GM19099 (cell line): ENCODE results near the gene APAF1.

Experiments
- POLR2A ChIP-seq: IDR thresholded peaks from 3 replicates; pipeline ENCODE4 v1.6.1; 2011; ENCODE audit warnings: low read depth; ENCODE audit not compliant: insufficient read length; ENCODE audit errors: extremely low read depth

APAF1 gene

DNA sequence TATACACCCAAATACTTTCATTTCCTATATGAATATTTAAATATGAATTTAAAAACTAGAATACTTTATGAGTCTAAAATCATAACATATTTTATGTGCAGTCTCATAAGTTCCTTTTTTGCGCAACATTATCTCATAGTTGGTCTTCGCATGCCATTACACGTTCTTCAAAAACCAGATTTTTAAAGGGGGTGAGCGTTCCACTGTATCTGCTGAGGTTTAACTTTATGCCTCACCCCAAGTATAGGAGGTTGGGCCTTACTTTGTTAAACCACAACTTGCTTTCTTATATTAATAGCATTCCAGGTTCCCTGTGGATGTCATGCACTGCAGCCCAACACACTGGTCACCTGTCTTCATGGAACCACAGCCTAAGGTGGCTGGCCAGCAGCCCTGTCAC is 118.6 kb downstream of the APAF1 start:
- no peak for TF ChIP-seq POLR2A

DNA sequence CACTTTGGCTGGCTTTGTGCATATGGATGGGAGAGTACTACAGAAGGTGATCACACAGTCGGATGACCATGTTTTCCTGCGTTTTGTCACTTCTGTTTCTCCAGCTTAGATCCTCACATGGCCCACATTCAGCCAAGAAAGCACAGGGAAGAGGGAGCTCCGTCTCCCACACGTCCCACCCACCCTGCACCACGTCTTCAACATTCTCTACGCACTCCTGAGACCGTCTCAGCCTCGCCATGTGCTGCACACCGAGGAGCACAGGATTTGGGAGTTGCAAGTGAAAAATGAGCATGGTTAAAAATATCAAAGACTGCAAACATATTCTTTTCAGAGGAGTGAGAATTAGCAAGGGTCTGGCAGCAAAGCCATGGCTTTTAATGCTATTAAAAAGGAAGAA is 122.2 kb downstream of the APAF1 start:
- TF ChIP-seq POLR2A, result no peak

DNA sequence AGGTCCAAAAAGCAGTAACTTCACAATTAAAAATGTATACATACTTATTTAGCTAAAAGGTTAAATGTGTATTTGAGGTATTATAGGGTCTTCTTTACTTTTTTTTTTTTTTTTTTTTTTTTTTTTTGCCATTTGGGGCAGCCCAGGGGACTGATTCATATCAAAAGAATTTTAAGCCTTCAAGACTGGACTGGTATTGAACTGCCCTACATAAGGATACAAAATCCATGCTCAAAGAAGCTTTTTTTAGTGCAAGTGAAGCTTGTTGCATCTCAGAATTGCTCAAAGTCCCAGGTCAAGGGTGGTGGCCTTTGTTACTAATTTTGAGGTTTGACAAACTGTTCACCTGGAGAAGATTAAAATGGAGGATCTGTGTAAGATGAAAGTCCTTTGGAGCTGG is 124.0 kb downstream of the APAF1 start:
- TF ChIP-seq POLR2A, result no peak

DNA sequence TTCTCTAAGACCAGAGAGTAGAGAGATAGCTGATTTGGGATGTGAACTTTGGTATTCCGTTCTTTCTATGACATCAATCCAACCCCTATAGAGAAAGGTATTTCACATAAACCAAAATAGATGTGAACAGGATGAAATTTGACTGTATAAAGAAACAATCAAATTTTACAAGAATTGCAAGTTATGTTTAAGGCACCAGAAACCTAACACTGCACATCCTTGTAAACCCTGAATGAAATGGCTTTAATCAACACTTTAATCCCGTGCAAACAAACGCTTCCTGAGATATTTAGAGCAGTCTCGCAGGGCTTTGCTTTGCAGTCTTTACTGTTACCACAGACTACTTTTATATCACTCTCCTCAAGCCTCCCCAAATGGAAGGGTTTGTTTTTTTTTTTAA is 125.1 kb downstream of the APAF1 start:
- no peak for TF ChIP-seq POLR2A

DNA sequence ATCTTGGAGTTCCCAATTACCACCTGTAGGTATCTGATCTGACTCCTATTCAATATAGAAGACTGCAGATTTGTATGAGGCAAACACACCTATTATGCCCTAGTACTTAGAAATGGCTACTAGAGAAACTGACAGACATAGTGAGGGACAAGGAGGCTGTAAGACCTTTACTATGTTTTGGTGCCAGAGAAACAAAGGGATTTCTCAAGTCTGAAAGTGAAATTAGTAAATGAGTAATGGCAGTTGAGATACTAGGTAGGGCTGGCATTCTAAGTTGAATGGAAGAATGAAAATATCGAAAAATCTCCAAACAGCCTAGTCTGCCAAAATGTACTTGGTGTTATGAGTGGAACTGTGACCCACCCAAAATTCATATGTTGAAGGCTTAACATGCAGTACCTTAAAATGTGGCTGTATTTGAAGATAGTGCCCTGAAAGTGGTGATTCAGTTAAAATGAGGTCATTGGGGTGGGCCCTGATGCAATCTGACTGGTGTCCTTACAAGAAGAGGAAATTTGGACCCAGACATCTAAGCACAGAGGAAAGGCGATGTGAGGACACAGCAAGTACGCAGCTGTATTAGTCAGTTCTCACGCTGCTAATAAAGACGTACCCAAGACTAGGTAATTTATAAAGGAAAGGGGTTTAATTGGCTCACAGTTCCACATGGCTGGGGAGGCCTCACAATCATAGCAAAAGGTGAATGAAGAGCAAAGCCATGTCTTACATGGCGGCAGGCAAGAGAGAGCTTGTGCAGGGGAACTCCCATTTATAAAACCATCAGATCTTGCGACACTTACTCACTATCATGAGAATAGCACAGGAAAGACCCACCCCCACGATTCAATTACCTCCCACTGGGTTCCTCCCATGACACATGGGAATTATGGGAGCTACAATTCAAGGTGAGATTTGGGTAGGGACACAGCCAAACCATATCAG is 127.0 kb downstream of the APAF1 start:
- no peak for TF ChIP-seq POLR2A

DNA sequence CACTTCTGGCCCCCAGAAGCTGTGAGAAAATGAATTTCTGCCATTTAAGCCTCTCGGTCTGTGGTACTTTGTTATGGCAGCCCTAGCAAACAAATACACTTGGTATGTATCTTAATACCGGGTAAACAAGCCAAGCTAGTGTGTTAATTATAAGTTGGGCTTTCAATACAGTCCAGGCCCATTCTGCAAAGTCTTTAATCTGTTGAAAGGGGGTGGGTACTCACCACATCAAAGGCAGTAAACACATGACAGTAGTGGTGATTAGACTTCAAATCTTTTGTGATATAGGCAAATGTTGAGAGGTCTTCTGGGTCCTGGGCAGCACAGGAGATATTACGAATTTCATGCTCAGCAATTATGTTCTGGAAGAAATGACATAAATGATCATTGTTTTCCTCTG is 127.7 kb downstream of the APAF1 start:
- no peak for TF ChIP-seq POLR2A

DNA sequence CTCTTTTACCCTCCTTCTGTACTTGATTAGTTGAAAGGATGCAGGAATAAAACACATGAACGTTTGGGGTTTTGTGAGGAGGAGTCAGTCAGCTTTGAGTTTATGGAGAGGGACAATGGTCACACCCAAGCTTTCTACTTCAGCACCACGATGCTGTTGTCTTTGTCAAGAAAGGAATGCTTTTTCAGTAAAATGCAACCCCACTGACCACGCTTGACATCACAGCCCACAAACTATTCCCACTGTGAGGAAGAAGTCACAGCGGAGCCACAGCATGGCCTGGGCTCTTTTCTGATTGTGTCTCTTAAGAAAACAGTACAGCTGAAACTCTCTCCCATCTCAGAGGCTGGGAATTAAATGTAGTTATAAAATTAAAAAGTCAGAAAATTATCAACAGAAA is 135.2 kb downstream of the APAF1 start:
- TF ChIP-seq POLR2A, result no peak

DNA sequence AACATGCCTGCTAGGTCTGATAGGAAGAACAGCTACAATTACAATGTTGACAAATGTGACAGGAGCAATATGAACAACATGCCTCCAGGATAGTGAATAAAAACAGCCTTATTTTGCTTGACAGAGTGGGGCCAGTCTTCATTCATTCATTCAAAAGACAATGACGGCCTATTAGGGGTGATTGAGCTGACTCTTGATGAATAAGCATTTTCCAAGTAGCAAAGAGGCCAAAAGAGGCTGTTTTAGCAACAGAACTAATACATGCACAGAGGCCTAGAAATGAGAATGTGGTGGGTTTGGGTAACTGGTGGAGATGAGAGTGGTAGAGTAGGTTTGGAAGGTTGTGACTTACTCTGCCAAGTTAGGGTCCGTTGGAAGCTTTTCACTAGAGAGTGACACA is 138.3 kb downstream of the APAF1 start:
- no peak for TF ChIP-seq POLR2A
